Measurements from ENCODE around the gene TNFAIP8.

- TF ChIP-seq CTCF (IDR thresholded peaks at IDR 0.05) (no peak), EZH2 (IDR thresholded peaks at IDR 0.05) (no peak)
Measured at GRCh38 chr5:119426057-119426456, 70.2 kb downstream of the TNFAIP8 start.

All from neural progenitor cell (in vitro differentiated cells).